Activated CD4-positive, CD25-positive, alpha-beta regulatory T cell treated with anti-CD3 and anti-CD28 coated beads, Interleukin-2, amount 50 U/mL, for 24 hours (primary cell): ENCODE measurements around the gene SNTG2.

Experiments
- ATAC-seq, 2 donors: fragments of 150-1000 bp; cut with Tn5 transposase; one replicate each; pipeline ENCODE4 v1.10.0; 2021; ENCODE audit warnings: mild to moderate bottlenecking in 1 of 2, moderate library complexity in 1 of 2

The SNTG2 gene

DNA sequence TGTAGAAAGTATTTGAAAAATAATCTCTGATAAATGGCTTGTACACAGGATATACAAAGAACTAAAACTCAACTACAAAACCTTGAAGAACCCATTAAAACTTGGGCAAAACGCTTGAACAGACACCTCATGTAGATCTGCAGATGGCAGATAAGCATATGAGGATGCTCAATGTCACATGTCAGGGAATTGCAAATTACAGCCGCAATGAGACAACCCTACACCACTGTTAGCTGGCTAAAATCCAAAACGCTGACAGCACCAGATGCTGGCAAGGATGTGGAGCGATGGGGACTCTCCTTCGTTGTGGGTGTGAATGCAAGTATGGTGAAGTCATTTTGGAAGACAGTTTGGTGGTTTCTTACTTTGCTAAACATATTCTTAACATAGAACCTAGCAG, 53.7 kb downstream of the SNTG2 start:
- no peak for ATAC-seq

DNA sequence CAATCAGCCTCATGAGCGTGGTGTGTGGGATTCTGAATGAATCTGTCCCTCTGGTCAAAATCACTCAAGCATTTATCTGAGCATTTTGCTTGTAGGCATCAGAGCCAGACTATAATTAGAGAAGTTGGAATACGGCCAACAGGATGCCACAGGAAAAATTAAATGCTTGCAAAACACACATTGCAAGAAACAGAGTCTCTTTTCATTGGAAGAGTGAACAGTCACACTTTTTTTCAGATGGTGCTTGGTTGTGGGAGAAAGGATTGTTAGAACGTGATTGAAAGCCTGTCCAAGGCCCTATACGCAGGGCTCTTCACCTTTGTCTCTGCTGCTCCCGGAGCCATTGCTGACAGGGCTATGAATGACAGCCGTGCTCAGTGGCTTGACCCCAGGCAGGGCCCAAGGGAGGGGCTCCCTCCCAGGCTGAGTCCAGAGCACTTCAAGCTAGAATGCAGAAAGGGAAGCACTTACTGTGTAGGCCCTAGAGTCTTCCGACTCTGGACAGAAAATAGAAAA, 59.8 kb downstream of the SNTG2 start:
- ATAC-seq = no peak

DNA sequence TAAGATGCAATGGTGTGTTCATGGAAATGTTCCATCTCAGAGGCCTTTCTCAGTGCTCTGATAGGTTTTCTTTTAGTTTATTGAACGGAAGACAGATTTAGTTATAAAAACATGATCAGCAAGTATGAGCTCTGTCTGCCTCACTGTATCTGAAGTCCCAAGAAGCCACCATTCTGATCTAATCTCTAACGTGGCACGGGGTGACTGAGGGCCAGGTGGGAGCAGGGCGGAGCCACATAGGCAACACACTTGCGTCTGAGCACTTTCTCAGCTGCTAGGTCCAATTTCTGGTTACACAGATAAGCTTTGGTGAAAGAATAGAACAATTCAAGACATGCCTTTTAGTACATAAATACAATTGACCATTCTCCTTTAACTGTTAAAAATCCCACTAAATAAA, 60.4 kb downstream of the SNTG2 start:
- no peak for ATAC-seq

DNA sequence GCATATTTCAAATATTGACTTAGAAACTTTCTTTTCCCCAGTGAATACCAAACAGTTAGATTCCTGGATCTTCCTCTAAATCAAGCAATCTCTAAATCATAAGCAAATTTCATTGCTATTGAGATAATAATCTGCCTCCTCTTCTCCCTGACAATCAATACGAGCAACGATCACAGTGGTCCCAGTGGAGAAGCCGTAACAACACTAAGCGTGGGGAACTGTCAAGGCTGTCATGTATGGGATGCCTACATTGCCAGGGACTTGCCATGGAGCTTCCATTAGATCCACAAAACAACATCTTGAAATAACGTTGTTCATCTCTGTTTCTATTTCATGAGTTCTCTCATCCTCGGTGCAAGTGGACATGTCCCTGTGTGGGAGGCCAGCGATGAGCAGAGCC, 61.3 kb downstream of the SNTG2 start:
- ATAC-seq = no peak

DNA sequence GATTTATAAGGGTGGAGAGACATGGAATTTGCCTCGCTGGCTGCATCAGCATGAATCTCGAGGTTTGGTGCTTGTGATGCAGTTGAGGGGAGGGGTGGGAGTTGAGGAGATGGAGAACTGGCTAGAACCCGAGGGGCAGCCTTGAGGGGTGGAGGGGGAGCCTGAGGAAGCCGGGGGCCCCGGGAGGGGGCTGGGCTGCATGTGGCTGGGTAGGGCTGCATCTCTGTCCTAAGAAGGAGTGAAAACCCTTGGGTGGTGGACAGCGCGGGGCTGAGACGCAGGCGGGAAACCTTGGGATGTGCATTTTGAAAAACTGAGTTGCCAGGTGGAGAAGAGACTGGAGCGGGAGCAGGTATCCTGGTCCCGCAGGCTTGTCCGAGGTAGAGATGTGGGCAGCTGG, 64.2 kb downstream of the SNTG2 start:
- no peak for ATAC-seq

DNA sequence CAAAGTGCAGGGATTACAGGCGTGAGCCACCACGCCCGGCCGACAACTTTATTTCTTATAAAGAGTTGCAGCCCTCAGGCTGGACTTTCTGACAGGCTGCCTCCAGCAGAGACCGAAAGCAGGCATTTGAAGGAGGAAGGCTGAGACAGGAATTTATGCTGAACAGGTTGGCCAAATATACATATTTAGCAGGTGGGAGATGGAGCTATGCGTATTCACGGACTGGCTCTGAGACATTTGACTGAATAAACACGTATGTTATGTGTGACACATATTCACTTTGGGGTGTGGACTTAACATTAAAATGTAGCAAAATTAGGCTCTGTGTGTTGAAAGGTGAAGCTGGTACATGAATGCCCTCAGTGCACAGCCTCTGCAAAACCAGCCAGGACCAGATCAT, 65.9 kb downstream of the SNTG2 start:
- ATAC-seq = no peak

DNA sequence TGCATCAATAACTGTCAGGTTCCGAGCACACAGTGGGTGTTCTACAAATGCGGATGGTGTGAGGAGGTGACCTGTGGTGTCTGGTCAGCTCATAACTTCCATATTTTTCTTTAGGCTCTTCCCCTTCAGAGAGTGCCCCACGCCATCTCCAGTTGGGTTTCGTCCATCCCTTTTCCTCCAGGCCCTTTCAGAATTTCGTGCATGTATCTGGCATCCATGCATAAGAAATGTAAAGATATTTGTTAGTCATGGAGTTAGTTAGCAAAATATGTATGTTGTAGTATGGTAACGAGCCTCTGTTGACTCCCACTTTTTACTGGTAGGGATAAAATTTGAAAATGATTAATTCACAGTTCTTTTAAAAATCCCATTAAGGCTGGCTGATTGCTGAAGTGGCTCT, 67.2 kb downstream of the SNTG2 start:
- no peak for ATAC-seq

DNA sequence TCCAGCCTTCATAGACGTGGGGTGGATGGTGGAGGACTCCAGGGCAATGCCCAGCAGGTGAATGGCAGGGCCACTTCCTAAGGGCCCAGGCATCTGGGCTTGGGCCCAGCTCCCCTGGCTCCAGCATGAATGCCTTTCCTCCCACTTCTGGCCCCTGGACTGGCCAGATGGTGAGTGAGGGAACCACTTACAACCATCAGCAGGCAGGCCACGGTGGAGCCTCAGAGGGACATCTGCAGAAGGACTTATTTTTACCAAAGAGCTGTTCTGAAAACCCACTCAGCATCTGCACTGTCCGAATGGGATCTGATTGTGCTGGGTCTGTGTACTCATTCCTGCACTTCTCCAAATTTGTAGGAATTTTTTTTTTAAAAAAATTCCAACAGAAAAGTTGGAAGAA, 69.6 kb downstream of the SNTG2 start:
- no peak for ATAC-seq

DNA sequence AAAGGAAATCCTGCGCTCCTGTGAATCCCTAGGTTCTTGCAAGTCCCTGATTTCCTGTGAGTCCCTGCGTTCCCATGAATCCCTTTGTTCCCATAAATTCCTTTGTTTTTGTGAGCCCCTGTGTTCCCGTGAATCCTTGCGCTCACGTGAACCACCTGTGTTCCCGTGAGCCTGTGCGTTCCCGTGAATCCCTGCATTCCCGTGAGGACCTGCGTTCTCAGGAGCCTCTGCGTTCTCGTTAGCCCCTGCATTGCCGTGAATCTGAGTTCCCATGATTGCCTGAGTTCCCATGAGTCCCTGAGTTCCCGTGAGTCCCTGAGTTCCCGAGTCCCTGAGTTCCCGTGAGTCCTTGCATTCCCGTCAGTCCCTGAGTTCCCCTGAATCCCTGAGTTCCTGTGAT, 71.5 kb downstream of the SNTG2 start:
- no peak for ATAC-seq

DNA sequence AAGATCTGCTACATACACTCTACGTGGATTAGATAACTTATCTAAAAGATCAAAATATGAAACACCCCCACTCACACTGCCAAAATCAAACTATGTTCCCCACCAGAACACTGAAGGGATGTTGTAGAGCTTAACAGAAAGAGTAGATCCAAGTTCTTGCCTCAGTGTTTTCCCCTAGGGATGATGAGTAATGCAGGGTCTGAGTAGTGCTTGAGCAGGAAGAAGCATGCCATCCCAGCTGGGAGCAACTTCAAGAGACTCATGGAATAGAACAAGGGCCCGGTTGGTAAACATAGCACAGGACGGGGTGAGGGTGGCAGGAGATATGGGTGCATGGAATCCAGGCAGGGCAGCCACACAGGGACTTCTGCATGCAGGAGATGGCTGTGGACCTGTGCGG, 74.3 kb downstream of the SNTG2 start:
- ATAC-seq = no peak

DNA sequence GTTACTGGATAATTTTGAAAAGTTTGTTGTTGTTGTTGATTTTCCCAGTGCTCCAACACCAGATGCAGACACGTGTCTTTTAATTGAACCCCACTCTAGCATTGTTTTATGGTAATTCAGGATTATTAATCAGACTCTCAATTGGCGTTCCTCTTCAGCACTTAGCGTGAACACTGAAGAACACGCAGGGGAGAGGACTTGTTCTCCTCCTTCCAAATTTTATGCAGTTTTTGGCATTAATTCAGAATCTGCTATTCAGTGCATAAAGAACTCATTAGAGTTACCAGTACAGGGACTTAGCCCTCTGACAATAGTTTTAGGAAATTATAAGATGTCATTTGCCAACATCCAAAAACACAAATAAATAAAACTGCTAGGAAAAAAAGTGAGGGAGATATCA, 75.5 kb downstream of the SNTG2 start:
- ATAC-seq = no peak

DNA sequence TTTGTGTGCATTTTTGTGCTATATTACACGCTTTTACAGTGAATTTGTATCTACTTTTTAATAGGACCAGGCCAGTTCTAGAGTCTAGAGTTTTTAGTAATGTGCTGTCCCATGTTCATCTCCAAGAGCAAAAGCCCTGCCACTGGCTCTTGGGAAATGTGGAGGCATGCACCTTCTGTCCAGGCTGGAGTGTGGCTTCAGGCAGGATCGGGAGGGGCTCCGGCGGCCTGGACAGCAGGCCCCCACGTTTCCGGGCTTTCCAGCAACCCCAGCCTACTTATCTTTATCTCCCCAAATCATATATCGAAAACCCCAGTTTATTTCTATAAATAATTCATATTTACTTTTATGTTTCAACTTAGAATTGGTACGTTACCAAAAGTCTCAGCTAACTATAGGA, 78.2 kb downstream of the SNTG2 start:
- no peak for ATAC-seq

DNA sequence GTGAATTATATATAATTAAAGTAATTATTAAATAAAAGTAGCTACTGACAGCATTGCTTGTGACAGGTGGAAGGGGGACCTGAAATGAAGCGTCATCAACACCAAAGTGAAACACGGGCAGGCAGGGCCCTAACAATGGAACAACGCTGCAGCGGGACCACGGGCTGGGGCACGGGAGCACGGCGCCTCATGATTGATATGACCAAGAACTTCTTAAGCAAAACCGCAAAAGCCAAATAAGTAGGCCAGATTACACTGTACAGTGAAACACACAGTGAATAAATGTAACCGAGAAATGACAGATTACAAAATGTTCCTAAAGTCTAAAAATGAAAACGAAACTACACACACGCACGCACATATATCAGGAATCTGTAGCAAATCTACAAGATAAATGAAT, 81.4 kb downstream of the SNTG2 start:
- ATAC-seq = peak; percentile 25 to 45

DNA sequence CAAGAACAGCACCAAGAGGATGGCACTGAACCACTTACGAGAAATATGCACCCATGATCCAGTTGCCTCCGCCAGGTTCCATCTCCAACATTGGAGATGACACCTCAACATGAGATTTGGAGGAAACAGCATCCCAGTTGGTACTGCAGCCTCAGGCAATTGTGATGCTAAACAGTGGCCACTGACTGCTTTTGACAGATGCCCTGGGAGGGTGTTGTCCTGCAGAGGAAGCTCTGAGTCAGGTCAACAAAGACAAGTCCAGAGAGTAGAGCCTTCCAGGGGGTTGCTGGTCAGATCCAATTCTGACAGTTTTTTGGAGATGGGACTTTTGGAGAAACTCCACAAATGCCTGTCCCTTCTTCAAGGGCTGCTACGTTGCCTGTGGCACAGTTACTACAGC, 82.4 kb downstream of the SNTG2 start:
- ATAC-seq = no peak

DNA sequence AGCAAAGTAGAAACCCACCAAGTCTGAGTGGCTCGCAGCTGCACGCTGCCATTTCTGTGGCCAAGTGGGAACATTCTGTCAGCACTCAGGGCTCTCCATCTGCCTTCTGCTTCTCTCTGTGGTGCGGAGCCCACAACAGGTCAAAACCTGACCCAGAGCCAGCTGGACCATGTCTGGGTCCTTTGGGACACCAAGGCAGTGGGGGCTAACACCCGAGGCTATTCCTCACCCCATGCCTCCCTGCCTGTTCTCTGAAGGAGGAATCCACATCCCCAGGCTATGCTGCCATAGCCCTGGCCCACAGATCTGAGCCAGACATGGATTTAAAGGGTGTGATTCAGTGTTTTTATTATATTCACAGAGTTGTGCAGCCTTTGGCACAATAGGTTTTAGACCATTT, 86.4 kb downstream of the SNTG2 start:
- ATAC-seq = no peak

DNA sequence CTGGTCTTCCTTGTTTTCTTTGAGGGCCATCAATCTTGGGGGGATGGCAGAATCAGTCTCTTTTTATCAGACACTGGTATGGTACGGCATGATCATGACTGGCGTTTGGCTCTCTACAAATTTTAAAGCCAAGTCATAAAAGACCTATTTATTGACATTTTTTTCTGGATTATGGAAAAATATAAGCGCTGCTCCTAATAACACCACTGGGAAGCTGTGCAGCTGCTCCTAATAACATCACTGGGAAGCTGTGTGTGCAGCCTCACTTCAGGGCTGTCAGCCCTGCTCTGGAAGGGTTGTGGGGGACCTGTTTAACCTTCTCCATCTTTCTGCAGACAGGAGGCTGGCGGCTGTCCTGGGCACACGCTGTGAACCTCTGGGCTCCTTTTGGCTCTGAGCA, 88.9 kb downstream of the SNTG2 start:
- ATAC-seq = no peak

DNA sequence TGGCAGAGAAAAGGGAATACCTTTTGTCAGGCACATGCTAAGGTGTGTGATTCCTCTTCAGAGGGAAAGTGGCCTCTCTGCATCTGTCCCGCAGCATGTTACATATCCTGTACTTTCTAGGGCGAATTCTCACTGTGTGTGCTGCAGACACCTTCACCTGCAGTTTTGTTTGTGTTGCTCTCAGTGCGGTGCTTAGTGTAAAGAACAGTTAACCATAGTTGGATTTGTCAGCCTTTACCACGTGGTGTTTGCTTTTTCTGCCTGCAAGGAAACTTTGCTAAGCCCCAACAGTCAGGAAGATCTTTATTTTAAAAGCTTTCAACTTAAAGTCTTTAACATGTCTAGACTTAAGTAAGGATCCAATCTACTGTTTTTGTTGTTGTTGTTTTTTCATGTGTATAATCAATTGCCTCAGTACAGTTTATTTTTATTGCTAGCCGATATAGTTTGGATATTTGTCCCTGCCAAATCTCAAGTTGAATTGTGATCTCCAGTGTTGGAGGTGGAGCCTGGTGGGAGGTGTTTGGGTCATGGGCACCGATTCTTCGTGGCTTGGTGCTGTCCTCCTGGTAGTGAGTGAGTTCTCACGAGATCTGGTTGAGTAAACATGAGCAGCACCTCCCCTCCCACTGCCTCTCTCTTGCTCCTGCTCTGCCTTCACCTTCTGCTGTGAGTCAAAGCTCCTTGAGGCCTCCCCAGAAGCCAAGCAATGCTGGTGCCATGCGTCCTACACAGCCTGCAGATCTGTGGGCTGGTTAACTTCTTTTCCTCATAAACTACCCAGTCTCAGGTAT, 90.6 kb downstream of the SNTG2 start:
- no peak for ATAC-seq

DNA sequence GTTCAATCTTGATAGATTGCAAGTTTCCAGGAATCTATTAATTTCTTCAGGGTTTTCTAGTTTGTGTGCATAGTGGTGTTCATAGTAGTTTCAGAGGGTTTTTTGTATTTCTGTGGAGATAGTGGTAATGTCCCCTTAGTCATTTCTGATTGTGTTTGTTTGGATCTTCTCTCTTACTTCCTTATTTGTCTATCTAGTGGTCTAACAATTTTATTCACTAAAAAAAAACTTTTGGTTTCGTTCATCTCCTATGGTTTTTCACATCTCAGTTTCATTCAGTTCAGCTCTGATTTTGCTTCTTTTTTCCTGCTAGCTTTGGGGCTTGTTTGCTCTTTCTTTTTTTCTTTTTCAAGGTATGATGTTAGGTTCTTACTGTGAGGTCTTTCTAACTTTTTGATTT, 94.5 kb downstream of the SNTG2 start:
- ATAC-seq = no peak

DNA sequence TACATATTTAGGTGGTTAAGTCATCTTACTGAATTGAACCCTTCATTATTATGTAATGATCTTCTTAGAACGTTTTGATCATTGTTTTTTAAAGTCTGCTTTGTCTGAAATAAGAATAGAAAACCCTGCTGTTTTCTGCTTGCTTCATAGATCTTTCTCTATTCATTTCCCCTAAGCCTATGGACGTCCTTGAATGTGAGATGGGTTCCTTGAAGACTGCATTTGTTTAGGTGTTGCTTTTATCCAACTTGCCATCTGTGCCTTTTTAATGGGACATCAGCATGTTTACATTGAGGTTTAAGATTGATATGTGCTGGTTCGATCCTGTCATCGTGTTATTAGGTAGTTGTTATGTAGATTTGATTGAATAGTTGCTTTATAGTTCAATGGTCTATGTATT, 95.4 kb downstream of the SNTG2 start:
- no peak for ATAC-seq

DNA sequence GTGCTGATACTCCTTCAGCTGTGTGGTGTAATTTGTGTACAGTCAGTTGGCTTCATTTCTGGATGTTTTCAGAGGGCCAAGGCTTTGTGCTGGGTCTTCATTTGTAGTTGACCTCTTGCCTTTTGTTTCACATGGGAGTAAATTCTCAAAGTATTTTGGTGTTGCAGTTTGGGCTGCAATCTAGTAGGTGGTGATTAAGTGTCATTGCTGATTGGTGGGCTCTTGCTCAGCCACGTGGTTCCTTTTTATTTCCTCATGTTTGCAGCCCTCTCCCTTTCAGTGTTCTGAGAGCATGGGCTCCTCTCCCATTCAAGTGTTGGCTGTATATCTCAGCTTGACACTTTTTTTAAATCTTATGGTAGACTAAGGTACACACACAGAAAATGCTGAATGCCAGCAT, 96.8 kb downstream of the SNTG2 start:
- no peak for ATAC-seq

DNA sequence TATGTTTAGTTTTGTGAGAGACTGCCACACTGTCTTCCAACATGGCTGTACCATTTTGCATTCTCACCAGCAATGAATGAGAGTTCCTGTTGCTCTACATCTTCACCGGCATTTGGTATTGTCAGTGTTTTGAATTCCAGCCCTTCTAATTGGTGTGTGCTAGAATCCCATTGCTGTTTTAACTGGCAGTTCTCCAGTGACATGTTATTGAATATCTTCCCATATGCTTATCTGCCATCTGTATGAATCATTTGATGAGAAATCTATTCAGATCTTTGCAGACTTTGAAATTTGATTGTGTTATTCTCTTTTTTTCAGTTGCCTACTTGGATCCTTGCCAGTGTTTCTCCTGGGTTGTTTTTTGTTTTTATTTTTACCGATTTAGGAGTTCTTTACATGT, 99.0 kb downstream of the SNTG2 start:
- no peak for ATAC-seq

DNA sequence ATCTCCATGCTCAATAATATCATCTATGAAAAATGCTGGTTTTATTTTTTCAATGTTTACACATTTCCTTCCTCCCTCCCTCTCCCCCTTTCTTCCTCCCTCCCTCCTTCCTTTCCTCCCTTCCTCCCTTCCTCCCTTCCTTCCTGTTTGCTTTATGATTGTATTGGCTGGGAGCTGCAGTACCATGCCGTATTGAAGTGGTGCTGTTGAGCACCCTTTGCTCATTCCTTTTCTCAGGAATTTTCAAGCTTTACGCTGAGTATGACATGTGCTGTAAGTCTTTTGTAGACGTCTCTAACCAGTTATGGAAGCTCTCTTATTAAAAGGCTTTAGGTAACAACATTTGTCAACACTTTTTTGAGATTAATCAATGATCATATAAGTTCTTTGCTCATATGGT, 100.4 kb downstream of the SNTG2 start:
- ATAC-seq = no peak

DNA sequence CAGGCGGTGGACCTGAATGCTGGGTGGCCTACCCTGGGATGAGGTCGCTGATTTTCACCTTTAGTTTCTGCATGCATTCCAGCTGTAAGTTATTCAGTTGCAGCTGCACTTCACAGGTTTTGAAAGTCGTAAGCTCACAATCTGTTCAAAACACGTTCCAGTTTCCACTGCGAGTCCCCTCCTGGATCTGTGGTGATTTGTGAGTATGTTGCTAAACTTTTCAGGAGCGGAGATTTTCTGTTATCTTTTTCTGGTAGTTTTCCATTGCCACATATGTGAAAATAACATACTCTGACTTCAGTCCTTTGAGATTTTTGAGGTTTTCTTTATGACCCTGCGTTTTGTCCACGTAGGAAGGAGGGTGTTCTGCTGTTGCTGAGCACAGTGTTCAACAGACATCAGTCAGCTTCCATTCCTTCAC, 102.1 kb downstream of the SNTG2 start:
- ATAC-seq = no peak

DNA sequence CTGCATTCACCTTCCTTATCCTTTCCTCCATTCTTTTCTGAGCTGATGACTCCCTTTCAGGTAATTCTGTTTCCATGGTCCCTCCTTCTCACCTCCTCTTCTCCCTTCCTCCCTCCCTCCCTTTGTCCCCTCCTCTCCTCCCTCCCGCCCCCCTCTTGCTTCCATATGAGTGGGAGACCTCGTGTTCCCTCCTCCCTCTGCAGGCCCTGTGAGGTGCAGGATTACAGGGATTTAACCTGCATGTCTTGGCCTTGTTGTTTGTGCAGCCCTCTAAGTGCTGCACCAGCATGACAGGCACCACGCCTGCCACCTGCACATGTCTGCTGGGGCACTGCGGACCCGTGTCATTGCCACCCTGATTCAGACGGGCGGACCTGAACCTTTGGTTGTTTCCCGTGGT, 103.1 kb downstream of the SNTG2 start:
- no peak for ATAC-seq

DNA sequence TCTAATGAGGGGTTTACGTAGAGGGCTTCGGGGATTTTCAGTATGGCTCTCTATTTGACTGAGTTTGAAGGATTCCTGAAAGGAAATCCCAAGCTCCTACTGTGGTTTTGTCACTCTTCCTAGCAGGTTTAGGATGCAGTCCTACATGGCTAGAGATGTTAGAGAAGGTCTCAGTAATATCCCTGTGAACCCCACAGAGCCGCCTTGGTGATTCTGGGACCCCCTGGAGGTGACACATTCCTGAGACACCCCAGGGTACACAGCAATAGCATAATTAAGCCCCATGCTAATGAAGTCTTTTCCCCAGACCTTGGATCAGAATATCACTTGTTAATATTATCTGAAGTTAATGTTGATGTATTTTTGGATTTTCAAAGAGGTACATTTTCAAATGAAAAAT, 103.8 kb downstream of the SNTG2 start:
- ATAC-seq = no peak
